Cerebellar cortex (tissue), 1 donor: ENCODE measurements around the gene DHRS2.
"Not testable (repeated sequence)": the region's sequence is repeated elsewhere in the genome, so short reads cannot be mapped to it uniquely, and the experiment has no call there.

ENCODE experiments used
- DNase-seq: peaks from one replicate; pipeline ENCODE4 v3.0.0-alpha.2; 2015; ENCODE audit warnings: low spot score

The DHRS2 gene

GRCh38 chr14:23636317-23637211 lies at the start of gene DHRS2:
Gene DHRS2, plus strand, starts transcription at chr14:23636364. Its CDS starts 2,501 bp downstream, at chr14:23638865.
- no peak for DNase-seq

GRCh38 chr14:23588884-23589598 lies 47.1 kb upstream of the DHRS2 start:
- peak; percentile 83 for DNase-seq

GRCh38 chr14:23589606-23590005 lies 46.6 kb upstream of the DHRS2 start:
- DNase-seq: no peak

DNA sequence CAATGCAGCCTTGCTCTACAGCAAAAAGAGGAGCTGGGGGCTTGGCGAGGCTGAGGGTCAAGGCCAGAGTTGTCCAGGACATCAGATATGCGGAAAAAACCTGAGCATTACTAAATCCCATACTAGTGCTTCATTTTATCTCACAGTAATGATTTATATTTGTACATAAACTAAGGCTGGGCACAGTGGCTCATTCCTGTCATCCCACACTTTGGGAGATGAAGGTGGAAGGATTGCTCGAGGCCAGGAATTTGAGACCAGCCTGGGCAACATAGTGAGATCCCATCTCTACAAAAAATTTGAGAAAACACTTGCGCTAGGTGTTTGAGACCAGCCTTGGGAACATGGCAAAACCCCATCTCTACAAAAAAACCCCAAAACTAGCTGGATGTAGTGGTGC lies 46.0 kb upstream of the DHRS2 start:
- no peak for DNase-seq

DNA sequence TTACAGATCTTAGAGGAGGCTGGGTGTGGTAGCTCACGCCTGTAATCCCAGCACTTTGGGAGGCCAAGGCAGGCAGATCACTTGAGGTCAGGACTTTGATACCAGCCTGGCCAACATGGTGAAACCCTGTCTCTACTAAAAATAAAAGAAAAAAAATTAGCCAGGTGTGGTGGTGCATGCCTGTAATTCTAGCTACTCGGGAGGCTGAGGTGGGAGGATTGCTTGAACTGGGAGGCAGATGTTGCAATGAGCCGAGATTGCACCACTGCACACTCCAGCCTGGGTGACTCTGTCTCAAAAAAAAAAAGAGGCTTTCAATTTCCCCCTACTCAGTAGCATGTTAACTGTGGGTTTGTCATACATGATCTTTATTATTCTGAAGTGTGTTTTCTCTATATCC lies 42.0 kb upstream of the DHRS2 start:
- DNase-seq: not testable (repeated sequence)

- no peak for DNase-seq
Observed at GRCh38 chr14:23600322-23600707, 35.8 kb upstream of the DHRS2 start.

DNA sequence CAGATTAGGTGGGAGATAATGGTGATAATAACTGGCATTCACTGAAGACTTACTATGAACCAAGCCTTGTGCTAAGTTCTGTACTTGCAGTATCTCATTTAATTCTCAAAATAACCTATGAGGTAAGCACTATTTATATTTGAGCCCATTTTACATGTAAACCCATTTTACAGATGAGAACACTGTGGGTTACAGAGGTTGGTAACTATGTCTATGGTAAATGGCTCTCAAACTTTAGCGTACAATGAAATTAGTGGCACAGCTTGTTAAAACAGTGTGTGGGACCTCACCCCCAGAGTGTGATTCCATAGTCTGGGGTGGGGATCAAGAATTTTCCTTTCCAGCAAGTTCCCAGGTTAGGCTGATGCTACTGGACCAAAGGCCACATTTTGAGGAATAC lies 35.4 kb upstream of the DHRS2 start:
- no peak for DNase-seq

DNA sequence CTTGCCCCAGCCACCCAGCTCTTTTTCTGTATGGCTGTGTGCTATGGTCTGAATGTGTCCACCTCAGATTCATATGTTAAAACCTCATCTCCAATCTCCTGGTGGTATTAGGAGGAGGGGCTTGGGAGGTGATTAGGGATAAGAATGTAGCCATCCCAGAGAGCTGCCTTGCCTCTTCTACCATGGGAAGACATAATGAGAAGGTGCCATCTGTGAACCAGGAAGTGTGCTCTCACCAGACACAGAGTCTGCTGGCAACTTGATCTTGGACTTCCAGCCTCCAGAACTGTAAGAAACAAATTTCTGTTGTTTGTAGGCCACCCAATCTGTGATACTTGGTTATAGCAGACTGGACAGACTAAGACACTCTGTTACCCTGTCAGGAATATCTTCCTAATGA lies 34.7 kb upstream of the DHRS2 start:
- DNase-seq: no peak

GRCh38 chr14:23601845-23602180 lies 34.4 kb upstream of the DHRS2 start:
- DNase-seq: no peak

GRCh38 chr14:23602181-23603095 lies 33.7 kb upstream of the DHRS2 start:
- DNase-seq: no peak

GRCh38 chr14:23603103-23603502 lies 33.1 kb upstream of the DHRS2 start:
- no peak for DNase-seq

GRCh38 chr14:23604148-23604547 lies 32.0 kb upstream of the DHRS2 start:
- no peak for DNase-seq

DNA sequence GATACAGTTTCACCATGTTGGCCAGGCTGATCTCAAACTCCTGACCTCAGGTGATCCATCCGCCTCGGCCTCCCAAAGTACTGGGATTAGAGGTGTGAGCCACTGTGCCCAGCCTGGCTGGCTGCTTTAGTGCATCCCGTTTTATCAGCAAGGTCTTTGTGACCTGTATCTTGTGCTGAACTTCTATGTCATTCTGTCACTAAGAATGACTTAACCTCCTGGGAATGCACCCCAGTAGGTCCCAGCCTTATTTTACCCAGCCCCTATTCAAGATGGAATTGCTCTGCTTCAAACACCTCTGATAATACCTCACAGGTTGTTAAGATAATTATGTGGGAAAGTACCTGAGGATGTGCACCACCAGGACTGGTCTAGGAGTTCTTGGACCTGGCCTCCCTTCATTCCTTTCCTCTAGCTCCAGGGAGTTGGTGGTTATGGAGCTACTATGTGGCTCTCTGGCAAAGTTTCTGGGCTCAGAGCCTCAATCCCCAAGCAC lies 31.4 kb upstream of the DHRS2 start:
- DNase-seq: no peak

DNA sequence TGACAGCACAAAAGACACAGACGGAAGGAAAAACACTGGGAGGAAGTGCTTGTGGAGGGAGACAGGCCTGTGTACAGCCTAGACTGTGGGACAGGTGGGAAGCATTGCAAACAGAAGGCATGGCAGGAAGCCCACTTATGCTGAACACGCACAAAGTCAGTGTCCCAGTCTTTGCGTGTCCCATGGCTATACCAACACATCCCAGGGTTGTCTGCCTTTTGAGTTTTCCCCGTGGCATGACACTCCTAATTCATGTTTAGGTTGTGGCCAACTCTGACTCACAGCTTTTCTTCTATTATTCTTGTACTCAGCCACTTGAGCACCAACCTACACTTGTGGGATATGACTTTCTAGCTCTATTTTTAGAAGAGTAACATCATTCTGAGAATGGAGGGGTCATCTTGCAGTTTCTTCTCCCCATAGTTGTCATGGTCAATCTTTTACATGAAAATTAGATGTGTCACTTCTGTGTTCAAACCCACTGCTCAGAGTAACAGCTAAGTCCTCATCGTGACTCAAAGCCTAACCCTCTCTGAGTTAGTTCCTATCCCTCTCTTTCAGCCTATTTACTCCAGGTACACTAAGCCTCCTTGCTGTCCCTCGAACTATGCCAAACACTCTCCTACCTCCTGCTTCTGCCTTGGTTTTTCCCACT lies 30.1 kb upstream of the DHRS2 start:
- no peak for DNase-seq

DNA sequence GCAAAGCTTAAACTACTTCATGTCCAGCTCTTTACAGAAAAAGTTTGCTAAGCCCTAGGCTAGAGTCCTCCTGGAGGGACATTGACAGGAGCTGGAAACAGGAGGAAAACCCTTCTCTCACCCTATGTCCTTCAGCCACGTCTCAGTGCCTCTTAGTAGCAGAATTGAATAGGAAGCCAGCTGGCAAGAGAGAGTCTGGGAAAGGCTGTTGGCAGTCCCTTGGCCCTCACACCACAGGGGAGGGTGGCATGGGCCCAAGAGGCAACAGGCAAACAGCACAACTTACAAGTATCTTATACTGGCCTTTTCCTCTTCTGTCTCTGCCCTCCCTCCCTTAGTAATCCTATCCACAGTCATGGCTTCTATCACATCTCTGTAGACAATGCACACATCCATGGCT lies 27.7 kb upstream of the DHRS2 start:
- DNase-seq: peak; percentile 67

DNA sequence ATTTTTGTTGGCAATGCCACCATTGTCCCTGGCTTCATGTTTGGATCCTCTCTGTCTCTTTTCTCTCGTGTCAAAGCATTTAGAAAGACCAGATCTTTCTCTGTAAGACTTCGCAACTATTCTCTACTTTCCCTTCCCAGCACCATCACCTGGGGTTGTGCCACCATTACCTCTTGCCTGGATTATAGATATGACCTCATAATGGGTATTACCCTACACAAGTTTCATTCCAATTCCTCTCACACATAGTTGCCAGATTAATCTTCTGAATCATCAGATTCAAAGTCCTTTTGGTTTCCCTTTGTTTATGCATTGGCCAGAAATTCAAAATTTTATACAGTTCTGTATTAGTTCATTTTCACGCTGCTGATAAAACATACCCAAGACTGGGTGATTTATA lies 27.2 kb upstream of the DHRS2 start:
- DNase-seq: no peak

DNA sequence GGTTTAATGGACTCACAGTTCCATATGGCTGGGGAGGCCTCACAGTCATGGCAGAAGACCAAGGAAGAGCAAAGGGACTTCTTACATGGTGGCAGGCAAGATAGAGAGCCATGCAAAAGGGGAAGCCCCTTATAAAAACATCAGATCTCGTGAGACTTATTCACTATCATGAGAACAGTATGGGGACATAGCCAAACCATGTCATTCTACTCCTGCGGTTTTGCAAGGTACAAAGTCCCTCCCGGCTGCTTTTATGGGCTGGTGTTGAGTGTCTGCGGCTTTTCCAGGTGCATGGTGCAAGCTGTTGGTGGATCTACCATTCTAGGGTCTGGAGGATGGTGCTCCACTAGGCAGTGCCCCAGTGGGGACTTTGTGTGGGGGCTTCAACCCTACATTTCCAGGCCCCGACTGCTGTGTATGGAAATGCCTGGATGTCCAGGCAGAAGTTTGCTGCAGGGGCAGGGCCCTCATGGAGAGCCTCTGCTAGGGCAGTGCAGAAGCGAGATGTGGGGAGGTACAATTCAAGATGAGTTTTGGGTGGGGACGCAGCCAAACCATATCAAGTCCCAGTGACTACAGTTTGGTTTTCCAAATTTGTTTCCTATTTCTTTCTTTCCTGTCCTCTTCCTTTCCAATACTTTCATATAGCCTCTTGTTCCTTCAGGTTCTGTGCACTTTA lies 26.6 kb upstream of the DHRS2 start:
- not testable (repeated sequence) for DNase-seq

DNA sequence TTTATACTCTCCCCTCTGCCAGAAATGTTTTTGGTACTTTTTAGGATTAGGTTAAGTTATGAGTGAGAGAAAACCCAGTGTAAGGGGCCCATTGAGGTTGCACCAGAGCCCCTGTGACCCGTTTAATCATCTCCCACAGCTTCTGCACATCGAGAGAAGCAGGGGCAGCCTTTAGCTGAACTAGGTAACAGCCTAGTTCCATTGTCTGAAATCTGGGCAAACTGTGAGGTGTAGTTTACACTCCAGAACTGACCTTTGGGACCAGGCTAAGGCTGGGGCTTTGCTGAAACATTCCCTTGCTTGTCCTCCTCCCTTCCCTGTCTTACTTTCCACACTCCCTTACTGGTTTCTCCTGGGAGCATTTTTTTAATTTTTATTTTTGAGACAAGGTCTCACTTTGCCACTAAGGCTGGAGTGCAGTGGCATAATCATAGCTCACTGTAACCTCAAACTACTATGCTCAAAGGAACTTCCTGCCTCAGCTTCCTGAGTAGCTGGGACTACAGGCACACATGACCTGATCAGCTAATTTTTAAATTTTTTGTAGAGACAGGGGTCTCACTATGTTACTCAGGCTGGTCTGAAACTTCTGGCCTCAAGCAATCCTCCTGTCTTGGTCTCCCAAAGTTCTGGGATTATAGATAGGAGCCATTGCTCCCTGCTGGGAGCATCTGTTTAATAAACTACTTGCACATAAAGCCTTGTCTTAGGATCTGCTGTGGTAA lies 25.9 kb upstream of the DHRS2 start:
- no peak for DNase-seq

DNA sequence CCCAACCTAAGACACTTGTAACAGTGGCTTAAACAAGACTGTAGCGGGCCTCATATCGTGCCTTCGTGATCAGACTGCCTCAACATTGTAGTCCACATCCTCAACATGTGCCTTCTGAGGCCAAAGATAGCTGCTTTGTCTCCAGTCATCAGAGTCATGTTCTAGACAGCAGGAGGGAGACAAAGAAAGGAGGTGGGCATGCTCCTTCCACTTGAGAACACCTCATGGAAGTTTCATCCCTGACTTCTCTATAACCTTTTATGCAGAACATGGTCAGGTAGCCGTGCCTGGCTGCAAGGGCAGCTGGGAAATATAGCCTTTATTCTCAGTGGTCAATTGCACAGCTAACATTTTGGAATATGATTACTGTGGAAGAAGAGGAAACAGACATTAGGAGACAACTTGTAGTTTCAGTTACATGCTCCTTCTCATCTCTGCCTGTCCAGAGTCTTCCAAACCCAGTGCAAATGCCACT lies 25.3 kb upstream of the DHRS2 start:
- DNase-seq: no peak

GRCh38 chr14:23612354-23612732 lies 23.8 kb upstream of the DHRS2 start:
- no peak for DNase-seq
